IPS-15b (cell line): Measurements from ENCODE around the gene SLC47A2.

Source experiments
- H3K27me3 ChIP-seq: one replicate; pipeline ENCODE4 v1.6.1; 2013; ENCODE audit warnings: low read length; ENCODE audit not compliant: control insufficient read depth, insufficient read depth
- H3K36me3 ChIP-seq: one replicate; pipeline ENCODE4 v1.6.1; 2013; ENCODE audit warnings: low read length; ENCODE audit not compliant: control insufficient read depth, insufficient read depth
- H3K4me1 ChIP-seq: one replicate; pipeline ENCODE4 v1.6.1; 2013; ENCODE audit warnings: mild to moderate bottlenecking, low read length; ENCODE audit not compliant: control insufficient read depth, insufficient read depth
- H3K4me3 ChIP-seq: one replicate; pipeline ENCODE4 v1.5.1; 2013; ENCODE audit warnings: low read depth, low read length
- H3K9ac ChIP-seq: one replicate; pipeline ENCODE4 v1.6.1; 2013; ENCODE audit warnings: low read depth, mild to moderate bottlenecking, low read length
- H3K9me3 ChIP-seq: one replicate; pipeline ENCODE4 v1.6.1; 2013; ENCODE audit warnings: mild to moderate bottlenecking, low read length; ENCODE audit not compliant: control insufficient read depth, insufficient read depth

Gene SLC47A2

DNA sequence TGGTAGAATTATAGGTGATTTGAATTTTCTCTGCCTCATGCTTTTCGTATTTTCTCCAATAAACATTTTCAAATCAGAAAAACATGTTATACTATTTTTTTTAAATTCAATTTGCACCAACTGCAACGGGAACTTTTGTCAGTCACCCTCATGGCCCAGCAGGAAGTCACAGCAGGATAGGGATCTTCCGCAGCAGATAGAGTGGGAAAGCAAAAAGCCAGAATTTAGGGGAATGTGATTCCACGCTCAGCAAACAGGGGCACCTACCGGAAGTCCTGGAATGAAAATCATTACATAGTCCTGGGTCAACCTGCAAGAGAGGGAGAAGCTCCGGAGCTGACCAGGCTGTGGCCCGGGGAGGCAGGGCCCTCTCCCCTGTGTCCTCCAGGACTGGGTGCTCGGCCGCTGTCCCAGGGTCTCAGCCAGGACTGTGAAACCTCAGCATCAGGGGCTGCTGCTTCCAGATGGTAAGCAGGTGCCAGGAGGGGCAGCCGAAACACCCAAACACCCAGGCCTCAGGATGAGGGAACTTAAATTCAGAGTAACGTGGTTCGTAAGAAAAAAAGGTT lies 3.9 kb downstream of the SLC47A2 start:
- Histone ChIP-seq H3K4me1 (no peaks in the 10 kb centered on the region), H3K27me3 (no peaks in the 10 kb centered on the region), H3K9ac (no peak overlapping the region), H3K36me3 (no peaks in the 10 kb centered on the region), H3K9me3 (no peaks in the 10 kb centered on the region), H3K4me3 (no peak overlapping the region)

DNA sequence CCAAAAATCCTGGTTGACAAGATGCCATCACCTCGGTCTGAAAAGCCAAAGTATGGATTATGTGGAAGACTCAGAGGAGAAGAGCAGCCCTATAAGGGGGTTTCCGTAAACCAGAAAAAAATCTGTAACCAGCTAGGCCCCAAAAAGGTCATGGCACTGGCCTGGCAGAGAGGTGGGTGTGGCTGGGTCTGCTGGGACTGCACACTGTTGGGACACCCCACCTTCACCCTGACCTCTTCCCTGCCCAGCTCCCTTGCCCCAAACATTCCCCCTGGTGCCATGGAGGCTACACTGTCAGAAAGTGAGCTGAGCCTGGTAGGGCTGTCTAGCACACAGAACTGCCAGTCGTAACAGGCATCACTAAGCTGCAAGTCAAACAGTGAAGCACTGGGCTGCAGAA lies 6.5 kb downstream of the SLC47A2 start:
- Histone ChIP-seq H3K9ac (no peak overlapping the region), H3K4me1 (no peaks in the 10 kb centered on the region), H3K9me3 (no peaks in the 10 kb centered on the region), H3K4me3 (no peak overlapping the region), H3K27me3 (no peaks in the 10 kb centered on the region), H3K36me3 (no peaks in the 10 kb centered on the region)

DNA sequence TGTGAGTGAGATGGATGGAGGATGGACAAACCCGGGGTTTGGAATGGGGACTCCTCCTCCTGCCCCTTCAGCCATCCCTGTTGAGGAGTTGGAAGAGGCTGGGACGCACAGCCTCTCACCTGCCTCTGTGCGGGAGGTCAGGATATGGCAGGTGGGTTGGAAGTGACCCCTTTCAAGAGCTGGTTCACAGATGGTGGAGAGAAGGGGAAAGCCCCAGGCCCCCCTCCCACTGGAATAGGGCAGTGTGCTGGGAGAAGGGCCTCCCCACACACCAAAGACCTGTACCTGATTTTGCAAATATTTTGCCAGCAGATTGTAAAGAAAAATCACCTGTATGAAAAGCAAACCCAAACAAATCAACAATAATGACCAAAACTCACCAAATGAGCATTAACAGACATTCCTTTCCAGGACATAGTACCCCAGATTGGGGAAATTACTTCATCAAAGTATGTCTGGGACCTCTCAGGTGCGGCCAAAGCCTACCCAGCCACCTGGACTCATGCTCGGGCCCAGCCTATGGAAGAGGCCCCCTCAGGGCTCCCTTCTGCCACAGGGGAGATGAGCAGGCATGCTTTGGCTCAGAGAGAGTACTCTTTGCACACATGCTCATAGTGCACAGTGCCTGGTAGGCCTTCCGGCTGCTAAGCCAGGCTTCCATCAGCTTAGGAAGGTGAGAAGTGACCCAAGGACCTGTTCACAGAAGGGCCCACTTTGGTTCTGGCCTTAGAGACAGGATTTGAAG lies 7.8 kb downstream of the SLC47A2 start:
- H3K9me3 ChIP-seq, result no peaks in the 10 kb centered on the region
- no peak overlapping the region for H3K4me3 ChIP-seq
- H3K36me3 ChIP-seq, result no peaks in the 10 kb centered on the region
- H3K27me3 ChIP-seq, result no peaks in the 10 kb centered on the region
- H3K4me1 ChIP-seq, result peaks cover 2% of the 10 kb centered on the region
- no peak overlapping the region for H3K9ac ChIP-seq

DNA sequence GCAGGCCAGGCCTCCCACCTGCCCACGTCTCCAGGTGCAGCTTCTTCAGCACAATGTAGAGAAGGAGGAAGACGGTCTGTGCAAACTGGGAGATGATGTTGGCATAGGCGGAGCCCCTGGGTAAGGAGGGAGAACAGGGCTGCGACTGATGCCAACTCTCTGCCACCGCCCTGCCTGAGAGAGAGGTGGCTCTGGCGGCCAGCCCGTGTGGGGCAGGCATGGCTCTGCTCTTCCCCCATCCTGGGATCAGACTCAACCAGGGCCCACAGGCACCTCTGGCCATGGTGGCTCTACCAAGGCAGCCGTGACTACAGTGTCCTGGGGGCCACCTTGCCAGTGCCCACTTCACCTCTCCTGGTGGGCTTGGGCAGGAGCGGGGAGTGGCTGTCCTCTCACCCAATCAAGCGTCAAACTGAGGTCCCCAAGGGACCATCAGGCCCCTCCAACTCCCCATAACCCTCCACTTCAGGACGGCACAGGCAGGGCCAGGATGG lies 8.6 kb downstream of the SLC47A2 start:
- H3K36me3 ChIP-seq, result peaks cover 2% of the 10 kb centered on the region
- H3K4me3 ChIP-seq, result no peak overlapping the region
- H3K9ac ChIP-seq, result no peak overlapping the region

DNA sequence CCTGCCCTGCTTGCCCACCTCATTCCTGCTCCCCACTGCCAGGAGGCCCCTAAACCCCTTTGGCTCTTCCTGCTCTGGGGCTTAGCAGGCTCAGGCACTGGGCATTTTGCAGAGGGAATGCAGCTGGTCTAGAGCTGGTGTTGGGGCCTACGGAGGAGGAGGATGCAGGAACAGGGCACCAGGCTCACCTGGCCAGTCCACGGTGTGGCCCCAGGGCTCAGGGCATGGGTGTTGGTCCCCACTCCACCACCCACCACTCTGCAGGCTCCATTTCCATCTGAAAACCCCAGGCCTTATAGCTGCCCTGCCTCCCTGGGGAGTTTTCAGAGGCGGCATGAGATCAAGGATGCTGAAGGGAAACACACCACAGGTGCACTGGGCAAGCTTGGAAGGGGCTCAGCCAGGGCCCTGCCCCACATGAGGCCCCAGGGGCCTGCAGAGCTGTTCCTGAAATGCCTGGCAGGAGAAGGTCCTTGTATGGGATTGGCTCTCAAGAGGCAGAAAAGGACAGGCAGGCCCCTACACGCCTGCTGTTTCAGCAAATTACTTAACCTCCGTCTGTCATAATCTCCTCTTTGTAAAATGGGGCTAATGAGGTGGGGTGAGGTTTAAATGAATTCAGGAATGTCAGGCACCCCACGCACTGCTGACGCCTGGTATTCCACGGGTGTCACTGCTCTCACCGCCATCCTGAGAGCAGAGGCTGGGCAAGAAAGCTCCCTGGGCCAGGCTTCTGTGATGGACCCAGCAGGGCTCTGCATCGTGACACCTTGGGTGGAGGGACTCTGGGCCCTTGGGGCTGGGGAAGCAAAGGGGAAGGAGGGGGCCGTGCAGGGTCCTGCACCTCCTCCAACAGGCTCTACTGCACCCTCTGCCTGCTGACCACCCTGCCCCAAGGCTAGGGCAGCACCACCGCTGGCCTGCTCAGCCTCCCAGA lies 9.3 kb downstream of the SLC47A2 start:
- peaks cover 2% of the 10 kb centered on the region for H3K36me3 ChIP-seq

More for the DNA sequence above, 8.6 kb downstream of the SLC47A2 start:
- Histone ChIP-seq H3K4me1 (peaks cover 2% of the 10 kb centered on the region), H3K9me3 (no peaks in the 10 kb centered on the region), H3K27me3 (no peaks in the 10 kb centered on the region)

DNA sequence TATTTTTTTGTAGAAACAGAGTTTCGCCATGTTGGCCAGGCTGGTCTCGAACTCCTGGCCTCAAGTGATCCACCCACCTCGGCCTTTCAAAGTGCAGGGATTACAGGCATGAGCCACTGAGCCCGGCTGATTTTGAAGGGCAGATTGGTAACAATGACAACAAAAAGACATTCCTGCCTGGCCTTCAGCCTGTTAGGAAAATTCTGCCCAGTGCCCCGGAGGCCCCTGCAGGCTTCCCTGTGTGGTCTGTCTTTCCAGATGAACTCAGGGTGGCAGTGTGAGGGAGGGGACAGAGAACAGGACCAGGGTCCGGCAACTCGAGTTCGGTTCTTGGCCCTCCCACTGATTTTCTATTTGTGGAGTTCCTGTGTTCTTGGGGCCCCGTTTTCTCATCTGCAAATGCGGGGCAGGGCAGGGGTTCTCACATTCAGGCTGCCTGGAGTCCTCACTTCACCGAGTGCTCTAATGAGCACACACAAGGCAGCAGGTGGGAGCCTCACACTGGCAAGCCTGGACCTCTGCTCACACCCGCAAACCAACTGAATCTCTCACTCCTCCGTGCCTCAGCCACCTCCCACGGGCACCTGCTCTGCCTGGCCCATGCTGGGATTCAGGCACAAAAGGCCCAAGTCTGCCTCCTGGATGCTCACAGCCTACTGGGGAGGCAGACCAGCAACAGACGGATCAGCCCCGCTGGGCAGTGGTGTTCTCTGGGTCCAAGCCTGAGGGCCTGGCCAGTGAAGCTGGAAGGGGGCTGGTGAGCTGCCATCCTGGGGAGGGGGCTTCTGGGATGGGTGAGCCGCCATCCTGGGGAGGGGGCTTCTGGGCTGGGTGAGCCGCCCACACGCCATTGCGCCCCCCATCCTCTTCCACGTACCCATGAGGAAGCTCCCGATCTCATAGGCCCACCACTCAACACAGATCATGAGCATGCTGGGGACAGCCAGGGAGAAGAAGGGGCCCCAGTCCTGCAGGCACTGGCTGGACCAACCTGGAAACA lies 10.3 kb downstream of the SLC47A2 start:
- H3K27me3 ChIP-seq, result no peaks in the 10 kb centered on the region
- peaks cover 2% of the 10 kb centered on the region for H3K4me1 ChIP-seq
- no peak overlapping the region for H3K4me3 ChIP-seq
- no peaks in the 10 kb centered on the region for H3K9me3 ChIP-seq
- H3K36me3 ChIP-seq, result peaks cover 2% of the 10 kb centered on the region
- no peak overlapping the region for H3K9ac ChIP-seq

More for the DNA sequence above, 9.3 kb downstream of the SLC47A2 start:
- no peak overlapping the region for H3K4me3 ChIP-seq
- H3K9me3 ChIP-seq, result no peaks in the 10 kb centered on the region
- H3K9ac ChIP-seq, result no peak overlapping the region
- peaks cover 2% of the 10 kb centered on the region for H3K4me1 ChIP-seq
- no peaks in the 10 kb centered on the region for H3K27me3 ChIP-seq

DNA sequence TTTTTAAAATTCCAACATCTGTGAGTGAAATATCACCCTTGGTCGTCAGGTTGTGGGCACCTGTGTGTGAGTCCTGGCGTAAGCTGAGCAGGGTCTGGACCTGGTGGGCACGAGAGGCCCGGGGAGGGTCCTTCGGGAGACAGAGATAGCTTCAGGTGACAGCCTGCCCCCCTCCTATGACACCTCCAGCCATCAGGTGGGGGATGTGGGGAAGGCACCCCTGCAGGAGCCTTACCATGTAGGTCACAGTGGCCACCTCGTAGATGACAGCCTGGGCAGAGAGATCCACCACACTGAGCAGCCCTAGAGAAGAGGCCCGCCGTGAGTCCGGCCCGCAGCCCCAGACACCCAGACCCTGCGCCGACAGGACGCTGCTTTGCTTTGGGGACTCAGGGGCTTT lies 11.2 kb downstream of the SLC47A2 start:
- Histone ChIP-seq H3K9ac (no peak overlapping the region), H3K4me3 (no peak overlapping the region), H3K27me3 (no peaks in the 10 kb centered on the region), H3K36me3 (peaks cover 2% of the 10 kb centered on the region), H3K9me3 (no peaks in the 10 kb centered on the region), H3K4me1 (peaks cover 2% of the 10 kb centered on the region)

DNA sequence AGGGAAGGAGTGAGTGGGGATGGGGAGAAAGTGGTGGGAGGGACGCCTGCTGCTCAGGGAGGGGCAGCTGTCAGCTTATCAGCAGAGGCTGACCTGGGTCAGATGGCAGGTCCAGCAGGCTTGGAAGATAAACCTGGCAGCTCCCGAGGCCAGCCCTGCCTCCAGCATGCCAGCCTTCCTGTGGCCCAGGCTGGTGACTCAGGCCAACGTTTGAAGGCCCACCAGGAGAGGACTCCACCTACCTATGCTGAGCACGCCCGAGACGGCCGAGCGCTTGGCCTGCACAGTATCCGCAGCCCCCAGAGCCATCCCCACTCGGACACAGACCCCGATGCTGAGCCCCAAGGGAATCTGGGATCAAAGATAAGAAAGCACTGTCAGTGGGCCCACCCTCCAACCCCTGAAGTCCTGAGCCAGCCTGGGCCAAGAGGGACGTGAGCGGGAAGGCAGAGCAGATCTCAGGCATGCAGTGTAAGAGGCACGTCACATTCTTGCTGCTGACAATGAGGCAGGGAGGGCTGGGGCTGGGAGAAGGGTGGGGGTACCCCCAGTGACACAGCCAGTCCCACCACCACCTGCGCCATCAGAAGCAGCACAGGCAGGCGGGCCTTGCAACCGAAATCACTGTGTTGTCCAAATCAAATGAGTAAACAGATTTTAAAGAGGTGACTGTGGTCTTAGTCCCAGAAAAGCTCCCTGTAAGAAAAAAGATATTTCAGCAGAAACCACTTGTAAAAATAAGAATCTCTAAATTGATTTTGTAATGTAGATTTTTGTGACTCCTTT lies 12.4 kb downstream of the SLC47A2 start:
- Histone ChIP-seq H3K9ac (no peak overlapping the region), H3K4me3 (no peak overlapping the region), H3K9me3 (no peaks in the 10 kb centered on the region), H3K27me3 (no peaks in the 10 kb centered on the region), H3K4me1 (peaks cover 2% of the 10 kb centered on the region), H3K36me3 (peaks cover 2% of the 10 kb centered on the region)

DNA sequence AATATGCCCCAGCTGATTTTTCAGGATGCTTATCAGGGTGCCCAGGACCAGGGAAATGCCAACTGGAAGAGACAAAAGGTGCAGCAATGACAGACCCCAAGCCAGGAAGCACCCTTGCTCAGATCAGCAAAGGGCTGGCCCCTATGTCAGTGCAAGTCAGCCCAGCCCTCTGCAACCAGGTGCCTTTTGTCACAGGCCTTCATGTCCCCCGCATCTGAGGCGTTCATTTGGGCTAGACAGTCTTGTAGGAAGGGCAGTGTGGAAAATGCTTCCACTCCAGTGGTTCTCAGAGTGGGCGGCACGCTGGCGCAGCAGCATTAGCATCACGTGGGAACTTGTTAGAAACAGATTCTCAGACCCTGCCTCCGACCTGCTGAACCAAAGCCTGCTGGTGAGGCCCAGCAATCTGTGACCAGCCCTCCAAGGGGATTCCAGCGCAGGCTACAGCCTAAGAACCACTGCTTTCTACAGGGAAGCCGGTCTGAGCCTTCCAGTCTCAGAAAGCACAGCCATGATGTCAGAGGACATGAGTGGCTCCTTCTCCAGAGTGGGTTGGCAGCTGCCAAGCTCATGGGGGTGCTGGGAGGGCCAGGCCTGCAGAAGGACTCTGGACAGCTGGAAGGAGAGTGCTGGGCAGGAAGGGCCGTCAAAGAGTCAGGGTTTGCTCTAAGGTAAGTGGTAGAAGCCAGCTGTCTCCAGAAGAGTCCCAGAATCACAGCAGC lies 13.1 kb downstream of the SLC47A2 start:
- Histone ChIP-seq H3K27me3 (no peaks in the 10 kb centered on the region), H3K4me3 (no peak overlapping the region), H3K4me1 (peaks cover 2% of the 10 kb centered on the region), H3K9me3 (no peaks in the 10 kb centered on the region), H3K36me3 (peaks cover 2% of the 10 kb centered on the region), H3K9ac (no peak overlapping the region)

DNA sequence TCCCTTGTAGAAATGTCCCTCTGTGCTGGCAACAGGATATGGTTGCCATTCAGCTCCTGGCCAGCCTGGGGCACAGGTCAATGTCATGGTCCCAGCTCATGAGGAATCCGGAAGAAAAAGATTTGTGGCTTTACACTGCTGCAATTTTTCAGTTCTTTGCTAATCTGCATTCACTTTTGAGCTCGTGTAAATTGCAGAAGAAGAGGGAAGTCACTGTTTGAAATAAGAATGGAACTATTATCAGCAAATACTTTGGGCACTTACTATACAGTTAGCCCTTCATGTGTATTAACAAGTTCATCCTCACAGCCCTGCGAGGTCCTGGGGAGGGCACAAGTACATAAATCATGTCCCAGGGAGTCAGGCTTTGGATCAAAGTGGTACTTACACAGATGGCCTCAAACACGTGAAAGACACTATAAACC lies 14.2 kb downstream of the SLC47A2 start:
- no peaks in the 10 kb centered on the region for H3K9me3 ChIP-seq
- H3K9ac ChIP-seq, result no peak overlapping the region
- H3K36me3 ChIP-seq, result peaks cover 2% of the 10 kb centered on the region
- peaks cover 2% of the 10 kb centered on the region for H3K4me1 ChIP-seq
- no peak overlapping the region for H3K4me3 ChIP-seq
- no peaks in the 10 kb centered on the region for H3K27me3 ChIP-seq
